MCF 10A (cell line): ENCODE results near the gene BRICD5. TPM values are rescaled to one million over a fixed set of nuclear protein-coding genes. Genes with fewer than 3 reads are reported as not detected.

ENCODE experiments used
- BruUV-seq: library from RNA; stranded (reverse); fragments of 400-500 nt; replicated peaks from 2 replicates; lab custom pipeline; 2021; lab: Mats Ljungman, UMichigan
- CTCF ChIA-PET: fragments of 300-600 bp; sonication (Branson Sonifier 250); formaldehyde crosslinking; extraction: SDS; loops from one replicate; lab custom pipeline; 2021; ENCODE audit warnings: antibody characterized with exemption, inconsistent platforms; lab: Yijun Ruan, JAX
- POLR2A ChIA-PET: fragments of 300-600, 350-650 bp; sonication (Branson Sonifier 250); formaldehyde crosslinking; extraction: SDS; loops from one replicate; lab custom pipeline; 2020; ENCODE audit warnings: antibody characterized with exemption, inconsistent platforms; lab: Yijun Ruan, JAX
- DNase-seq: peaks from one replicate; pipeline ENCODE4 v3.0.0-alpha.2; 2018; ENCODE audit not compliant: unreplicated experiment
- H3K27ac Mint-ChIP-seq: one replicate; pipeline ENCODE4 v1.8.0; 2022; ENCODE audit warnings: mild to moderate bottlenecking, low read depth, mixed read lengths; ENCODE audit not compliant: unreplicated experiment
- H3K27me3 Mint-ChIP-seq: one replicate; pipeline ENCODE4 v1.8.0; 2022; ENCODE audit warnings: mixed read lengths; ENCODE audit not compliant: insufficient read depth, unreplicated experiment
- H3K36me3 Mint-ChIP-seq: one replicate; pipeline ENCODE4 v1.8.0; 2022; ENCODE audit warnings: mild to moderate bottlenecking, moderate library complexity, mixed read lengths; ENCODE audit not compliant: insufficient read depth, unreplicated experiment
- H3K4me1 Mint-ChIP-seq: one replicate; pipeline ENCODE4 v1.8.0; 2022; ENCODE audit warnings: mixed read lengths; ENCODE audit not compliant: insufficient read depth, unreplicated experiment
- H3K4me3 Mint-ChIP-seq: one replicate; pipeline ENCODE4 v1.8.0; 2022; ENCODE audit warnings: mild to moderate bottlenecking, moderate library complexity, mixed read lengths; ENCODE audit not compliant: unreplicated experiment
- H3K9me3 Mint-ChIP-seq: one replicate; pipeline ENCODE4 v1.8.0; 2022; ENCODE audit warnings: mixed read lengths; ENCODE audit not compliant: unreplicated experiment
- intact Hi-C: fragments of 100-400 bp; cut with micrococcal nuclease; formaldehyde crosslinking; loops from 2 replicates; pipeline ENCODE4 v1.14.1; 2022
- total RNA-seq: library from RNA; stranded (reverse); gene quantifications from 2 replicates; pipeline ENCODE4 v1.2.3, GENCODE V29; 2022
- TF ChIP-seq, protein P1 (sequence below): fragments of 200-600 bp; IDR thresholded peaks from one replicate; pipeline ENCODE4 v1.8.0; 2022; ENCODE audit warnings: antibody characterized with exemption, mild to moderate bottlenecking; ENCODE audit not compliant: unreplicated experiment

Gene BRICD5
- total RNA-seq, 1 experiment from 2014 or later, result 4.6 TPM

DNA sequence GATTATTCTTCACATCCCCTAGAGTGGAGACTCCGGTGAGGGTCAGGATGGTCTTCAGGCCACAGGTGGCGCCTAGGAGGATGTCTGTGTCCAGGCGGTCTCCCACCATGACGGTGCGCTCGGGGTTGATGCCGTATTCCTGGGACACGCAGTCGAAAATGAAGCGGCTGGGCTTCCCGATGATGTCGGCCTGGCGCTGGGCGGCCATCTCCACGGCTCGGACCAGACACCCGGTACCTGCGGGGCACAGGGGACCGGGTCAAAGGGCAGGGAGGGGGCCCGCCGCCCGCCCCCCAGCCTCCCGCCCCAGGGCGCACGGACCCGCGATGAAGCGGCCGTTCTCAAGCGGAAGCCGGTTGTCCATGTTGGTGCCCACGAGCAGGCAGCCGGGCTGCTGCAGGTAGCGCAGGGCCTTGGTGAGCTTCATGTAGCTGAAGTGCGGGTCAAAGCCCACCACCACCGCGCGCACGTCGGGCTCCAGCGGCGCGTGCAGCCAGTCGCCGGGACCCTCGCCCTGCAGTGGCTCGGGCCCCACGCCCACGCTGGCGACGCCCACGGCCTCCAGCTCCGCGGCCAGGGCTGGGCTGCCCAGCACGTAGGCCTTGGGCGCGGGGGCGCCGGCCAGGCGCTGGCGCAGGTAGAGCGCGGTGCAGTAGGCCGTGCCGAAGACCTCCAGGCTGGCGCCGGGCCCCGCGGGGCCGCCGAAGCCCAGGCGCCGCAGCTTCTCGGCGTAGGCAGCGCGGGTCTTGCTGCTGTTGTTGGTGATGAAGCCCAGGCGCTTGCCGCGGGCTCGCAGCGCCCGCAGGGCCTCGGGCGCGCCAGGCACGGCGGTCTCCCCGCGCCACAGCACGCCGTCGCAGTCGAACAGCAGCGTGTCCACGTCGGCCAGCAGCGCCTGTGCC is 3.4 kb upstream of the BRICD5 start:
- Mint-ChIP-seq H3K9me3 (no peaks in the 10 kb centered on the region), H3K36me3 (peaks cover 18% of the 10 kb centered on the region), H3K4me1 (peaks cover 18% of the 10 kb centered on the region), H3K27ac (peak overlapping the region; percentile 33), H3K27me3 (no peaks in the 10 kb centered on the region), H3K4me3 (peak overlapping the region; percentile 77)
- ChIA-PET POLR2A (interaction anchor here (0.6 to 3.3 kb wide), 19 partner anchors 8 to 863 kb away, joined by 3 to 40 read pairs (median 4); partner anchors contain the start of genes CASKIN1, E4F1, ECI1 and MLST8), CTCF (interaction anchor here (0.9 to 1.3 kb wide), 2 partner anchors 37 to 93 kb away, joined by 3 to 4 read pairs; partner anchors contain the start of gene ECI1)
- no peak for DNase-seq
- intact Hi-C loops, result loop anchor here (5.0 kb wide), 1 partner anchor 62 kb away; no protein-coding TSS in a partner anchor
- TF ChIP-seq, protein P1, sequence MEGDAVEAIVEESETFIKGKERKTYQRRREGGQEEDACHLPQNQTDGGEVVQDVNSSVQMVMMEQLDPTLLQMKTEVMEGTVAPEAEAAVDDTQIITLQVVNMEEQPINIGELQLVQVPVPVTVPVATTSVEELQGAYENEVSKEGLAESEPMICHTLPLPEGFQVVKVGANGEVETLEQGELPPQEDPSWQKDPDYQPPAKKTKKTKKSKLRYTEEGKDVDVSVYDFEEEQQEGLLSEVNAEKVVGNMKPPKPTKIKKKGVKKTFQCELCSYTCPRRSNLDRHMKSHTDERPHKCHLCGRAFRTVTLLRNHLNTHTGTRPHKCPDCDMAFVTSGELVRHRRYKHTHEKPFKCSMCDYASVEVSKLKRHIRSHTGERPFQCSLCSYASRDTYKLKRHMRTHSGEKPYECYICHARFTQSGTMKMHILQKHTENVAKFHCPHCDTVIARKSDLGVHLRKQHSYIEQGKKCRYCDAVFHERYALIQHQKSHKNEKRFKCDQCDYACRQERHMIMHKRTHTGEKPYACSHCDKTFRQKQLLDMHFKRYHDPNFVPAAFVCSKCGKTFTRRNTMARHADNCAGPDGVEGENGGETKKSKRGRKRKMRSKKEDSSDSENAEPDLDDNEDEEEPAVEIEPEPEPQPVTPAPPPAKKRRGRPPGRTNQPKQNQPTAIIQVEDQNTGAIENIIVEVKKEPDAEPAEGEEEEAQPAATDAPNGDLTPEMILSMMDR, result no peak
- BruUV-seq, result TSS peak; percentile 61

DNA sequence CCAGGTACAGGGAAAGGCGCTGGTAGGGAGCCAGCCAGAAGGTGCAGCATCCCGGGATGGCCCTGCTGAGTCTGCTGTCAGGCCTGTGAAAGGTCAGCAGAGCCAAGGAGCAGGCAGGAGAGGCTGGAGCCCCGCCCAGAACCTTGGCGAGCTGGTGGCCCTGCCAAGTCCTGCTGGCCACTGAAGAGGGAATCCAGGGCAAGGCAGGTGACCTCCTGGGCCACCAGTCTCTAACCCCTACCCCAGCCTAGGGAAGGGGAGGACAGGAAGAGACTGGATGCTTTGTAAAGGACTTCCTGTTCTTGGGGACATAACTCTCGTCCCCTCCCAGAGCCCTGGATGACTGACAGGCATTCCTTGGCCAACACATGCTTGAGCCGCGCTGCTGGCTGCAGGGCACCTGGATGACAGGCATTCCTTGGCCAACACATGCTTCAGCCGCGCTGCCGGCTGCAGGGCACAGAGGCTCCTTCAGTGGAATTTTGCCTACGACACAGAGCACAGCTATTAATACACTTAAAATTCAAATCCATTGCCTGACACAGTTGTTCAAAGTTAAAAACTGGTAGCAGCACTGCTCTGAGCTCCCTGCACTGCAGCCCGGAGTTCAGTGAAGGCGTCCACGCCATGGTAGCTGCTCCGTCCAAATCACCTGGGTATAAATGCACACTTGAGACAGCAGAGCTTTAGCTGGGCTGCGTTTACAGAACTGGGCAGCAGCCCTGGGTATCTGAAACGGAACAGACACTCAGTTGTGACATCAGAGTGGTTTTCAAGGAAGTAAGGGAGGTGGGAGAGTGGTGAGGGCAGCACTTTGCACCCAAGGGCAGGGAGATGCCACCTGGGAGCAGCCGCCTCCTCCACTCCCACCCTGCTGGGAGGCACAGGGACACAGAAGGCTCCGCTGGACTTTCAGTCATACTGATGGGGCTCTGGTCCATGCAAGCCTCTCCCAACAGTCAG is 2.0 kb upstream of the BRICD5 start:
- peak; percentile 64 for DNase-seq
- intact Hi-C loops, result loop anchor here (5.0 kb wide), 1 partner anchor 60 kb away; no protein-coding TSS in a partner anchor
- no peaks in the 10 kb centered on the region for H3K27me3 Mint-ChIP-seq
- H3K36me3 Mint-ChIP-seq, result peaks cover 31% of the 10 kb centered on the region
- peaks cover 21% of the 10 kb centered on the region for H3K4me1 Mint-ChIP-seq
- ChIA-PET POLR2A (interaction anchor here (0.6 to 1.8 kb wide), 18 partner anchors 10 to 320 kb away, joined by 3 to 8 read pairs (median 3); partner anchors contain the start of genes ATP6V0C, E4F1, ECI1 and GFER), CTCF (interaction anchor here (0.9 kb wide), 1 partner anchor 39 kb away, joined by 3 read pairs; the partner anchor contains the start of gene ECI1)
- no peaks in the 10 kb centered on the region for H3K9me3 Mint-ChIP-seq
- TF ChIP-seq, protein P1, result no peak
- H3K4me3 Mint-ChIP-seq, result peak overlapping the region; percentile 72
- BruUV-seq, result no TSS peak
- peak overlapping the region; percentile 33 for H3K27ac Mint-ChIP-seq

DNA sequence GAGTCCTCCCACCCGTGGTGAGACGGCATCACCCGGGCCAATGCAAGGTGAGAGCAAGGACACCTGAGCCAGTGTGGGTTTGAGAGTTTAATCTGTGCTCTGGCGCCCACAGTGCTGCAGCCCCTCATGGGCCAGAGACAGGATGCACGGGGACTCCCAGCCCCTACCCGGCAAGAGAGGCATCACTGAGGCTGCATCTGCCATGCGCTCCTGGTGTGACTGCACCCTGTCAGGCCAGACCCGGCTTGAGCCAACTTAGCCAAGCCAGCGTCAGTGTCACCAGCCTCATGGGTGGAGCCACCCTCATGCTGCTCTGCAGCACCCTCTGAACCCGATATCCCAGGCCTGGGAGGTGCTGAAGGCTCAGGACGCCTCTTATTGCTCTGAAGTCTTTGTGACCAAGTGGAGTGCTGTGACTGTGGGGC is 1.3 kb upstream of the BRICD5 start:
- H3K36me3 Mint-ChIP-seq, result peaks cover 38% of the 10 kb centered on the region
- POLR2A ChIA-PET, result interaction anchor here (0.7 to 1.8 kb wide), 15 partner anchors 11 to 321 kb away, joined by 3 to 8 read pairs (median 6); partner anchors contain the start of genes E4F1, ECI1, GFER and RPS2
- intact Hi-C loops, result loop anchor here (5.0 kb wide), 1 partner anchor 60 kb away; no protein-coding TSS in a partner anchor
- no peaks in the 10 kb centered on the region for H3K9me3 Mint-ChIP-seq
- BruUV-seq, result no TSS peak
- TF ChIP-seq, protein P1, result no peak
- no peak for DNase-seq
- CTCF ChIA-PET, result interaction anchor here (0.9 kb wide), 1 partner anchor 39 kb away, joined by 3 read pairs; the partner anchor contains the start of gene ECI1
- peaks cover 27% of the 10 kb centered on the region for H3K4me1 Mint-ChIP-seq
- H3K27ac Mint-ChIP-seq, result peak overlapping the region; percentile 33
- peak overlapping the region; percentile 72 for H3K4me3 Mint-ChIP-seq
- H3K27me3 Mint-ChIP-seq, result no peaks in the 10 kb centered on the region
